ENCODE data around the gene HPCAL1. TPM values are rescaled to one million over a fixed set of nuclear protein-coding genes. Genes with fewer than 3 reads are reported as not detected.

HPCAL1 gene
- total and polyA plus RNA-seq, 3 donors from 2014 or later = 99.5 to 263 (median 215) TPM

DNA sequence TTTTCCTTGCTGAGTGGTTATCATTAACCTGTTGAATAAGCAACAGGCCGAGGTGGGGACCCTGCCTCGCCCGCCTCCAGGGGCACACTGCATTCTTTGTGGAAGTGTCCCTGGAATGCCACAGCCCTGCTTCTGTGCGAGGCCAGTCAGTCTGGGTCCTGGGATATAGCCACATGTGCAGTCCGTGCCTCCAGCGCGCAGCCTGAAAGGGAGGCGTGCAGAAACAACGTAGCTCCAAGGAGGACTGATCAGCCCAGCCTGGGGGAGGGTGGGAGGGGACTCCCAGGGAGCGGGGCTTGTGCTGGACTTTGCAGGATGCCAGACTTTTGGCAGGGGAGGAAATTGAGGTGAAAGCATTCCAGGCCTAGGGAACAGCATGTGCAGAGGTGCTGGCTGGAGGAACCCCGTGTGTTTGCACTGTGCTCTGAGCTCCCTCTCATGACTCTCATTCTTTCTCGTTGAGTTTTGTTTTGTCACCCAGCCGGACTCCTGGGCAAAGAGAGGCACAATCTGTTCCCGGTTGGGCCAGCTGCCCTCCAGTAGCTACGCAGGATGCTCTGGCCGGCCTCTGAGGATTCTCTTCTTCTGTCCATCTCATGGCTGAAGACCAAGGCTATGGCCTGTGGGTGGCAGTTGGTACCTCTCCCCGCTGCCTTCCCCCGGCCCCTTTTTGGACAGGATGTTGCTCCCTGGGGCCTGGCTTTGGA is 39.7 kb downstream of the HPCAL1 start:
- H3K9me3 ChIP-seq = no peaks in the 10 kb centered on the region
- H3K4me3 ChIP-seq = no peak overlapping the region
- WGBS, 2 donors = 44 to 58% methylated on average over 7 to 18 of the region's 18 CpGs
- no peaks in the 10 kb centered on the region for H3K27me3 ChIP-seq
- H3K36me3 ChIP-seq (ENCODE audit: low read depth, missing control alignments) = no peaks in the 10 kb centered on the region
- TF ChIP-seq POLR2A (IDR thresholded peaks at IDR 0.05) = no peak
- TF ChIP-seq, protein P1, sequence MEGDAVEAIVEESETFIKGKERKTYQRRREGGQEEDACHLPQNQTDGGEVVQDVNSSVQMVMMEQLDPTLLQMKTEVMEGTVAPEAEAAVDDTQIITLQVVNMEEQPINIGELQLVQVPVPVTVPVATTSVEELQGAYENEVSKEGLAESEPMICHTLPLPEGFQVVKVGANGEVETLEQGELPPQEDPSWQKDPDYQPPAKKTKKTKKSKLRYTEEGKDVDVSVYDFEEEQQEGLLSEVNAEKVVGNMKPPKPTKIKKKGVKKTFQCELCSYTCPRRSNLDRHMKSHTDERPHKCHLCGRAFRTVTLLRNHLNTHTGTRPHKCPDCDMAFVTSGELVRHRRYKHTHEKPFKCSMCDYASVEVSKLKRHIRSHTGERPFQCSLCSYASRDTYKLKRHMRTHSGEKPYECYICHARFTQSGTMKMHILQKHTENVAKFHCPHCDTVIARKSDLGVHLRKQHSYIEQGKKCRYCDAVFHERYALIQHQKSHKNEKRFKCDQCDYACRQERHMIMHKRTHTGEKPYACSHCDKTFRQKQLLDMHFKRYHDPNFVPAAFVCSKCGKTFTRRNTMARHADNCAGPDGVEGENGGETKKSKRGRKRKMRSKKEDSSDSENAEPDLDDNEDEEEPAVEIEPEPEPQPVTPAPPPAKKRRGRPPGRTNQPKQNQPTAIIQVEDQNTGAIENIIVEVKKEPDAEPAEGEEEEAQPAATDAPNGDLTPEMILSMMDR (IDR thresholded peaks at IDR 0.05) = no peak
- intact Hi-C loops (cut with DNase I; ENCODE audit: low total_unique reads) = no loop called here
- peaks cover 26% of the 10 kb centered on the region for H3K4me1 ChIP-seq
- H3K27ac ChIP-seq = peak overlapping the region; percentile 44 to 78
- DNase-seq = peak; percentile 70

DNA sequence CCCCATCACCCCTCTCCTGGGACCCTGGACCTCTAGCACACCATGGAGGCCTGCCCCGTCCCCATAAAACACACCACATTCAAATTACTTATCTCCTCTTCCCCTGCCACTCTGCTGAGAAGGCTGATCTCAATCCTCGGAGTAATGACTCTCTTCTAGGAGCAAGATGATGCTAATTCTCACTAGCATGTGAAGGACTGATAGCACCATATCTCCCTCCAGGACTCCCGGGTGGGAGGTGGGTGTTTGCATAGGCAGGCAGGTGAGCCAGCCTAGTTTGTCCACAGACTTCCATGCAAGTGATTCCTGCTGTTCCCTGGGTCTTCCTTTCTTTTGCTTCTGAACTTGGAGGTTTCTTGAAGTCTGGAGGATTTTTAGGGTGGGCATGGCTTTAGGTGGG is 40.5 kb downstream of the HPCAL1 start:
- intact Hi-C loops (cut with DNase I; ENCODE audit: low total_unique reads) = no loop called here
- 79 to 87% methylated on average over 3 of the region's 3 CpGs for WGBS, 2 donors
- Histone ChIP-seq H3K27me3 (no peaks in the 10 kb centered on the region), H3K4me3 (no peak overlapping the region), H3K36me3 (ENCODE audit: low read depth, missing control alignments) (no peaks in the 10 kb centered on the region), H3K9me3 (no peaks in the 10 kb centered on the region), H3K27ac (peak overlapping the region; percentile 44 to 78), H3K4me1 (peaks cover 26% of the 10 kb centered on the region)
- TF ChIP-seq POLR2A (IDR thresholded peaks at IDR 0.05) = no peak
- TF ChIP-seq, protein P1 (IDR thresholded peaks at IDR 0.05) = no peak
- no peak for DNase-seq

DNA sequence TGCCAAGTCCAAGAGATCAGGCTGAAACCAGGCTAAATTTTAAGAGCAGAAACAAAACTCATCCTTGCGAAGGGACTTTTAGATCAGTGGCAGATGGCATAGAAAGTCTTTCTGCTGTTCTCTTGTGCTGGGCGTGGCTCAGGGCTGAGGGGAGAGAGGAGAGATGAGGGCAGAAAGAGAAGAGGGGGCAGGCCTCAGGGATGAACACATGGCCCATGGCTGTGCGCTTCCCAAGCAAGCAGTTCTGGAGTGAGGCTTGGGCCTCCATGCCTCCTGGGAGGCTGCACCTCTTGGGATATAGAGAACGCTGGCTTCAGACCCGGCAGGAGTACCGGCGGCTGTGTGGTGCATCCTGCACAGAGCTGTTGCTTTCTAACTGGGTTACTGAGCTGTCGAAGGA is 41.0 kb downstream of the HPCAL1 start:
- H3K4me1 ChIP-seq = peaks cover 26% of the 10 kb centered on the region
- no peaks in the 10 kb centered on the region for H3K27me3 ChIP-seq
- peak overlapping the region in 1 of 2 donors; percentile 56 for H3K27ac ChIP-seq
- no peak overlapping the region for H3K4me3 ChIP-seq
- H3K9me3 ChIP-seq = no peaks in the 10 kb centered on the region
- TF ChIP-seq, protein P1 (IDR thresholded peaks at IDR 0.05) = no peak
- TF ChIP-seq POLR2A (IDR thresholded peaks at IDR 0.05) = no peak
- DNase-seq = no peak
- H3K36me3 ChIP-seq (ENCODE audit: low read depth, missing control alignments) = no peaks in the 10 kb centered on the region
- WGBS, 2 donors = 83 to 93% methylated on average over 8 of the region's 8 CpGs
- intact Hi-C loops (cut with DNase I; ENCODE audit: low total_unique reads) = no loop called here

GRCh38 chr2:10344105-10345066 is 41.7 kb downstream of the HPCAL1 start:
- intact Hi-C loops (cut with DNase I; ENCODE audit: low total_unique reads) = no loop called here
- Histone ChIP-seq H3K4me1 (peaks cover 26% of the 10 kb centered on the region), H3K27me3 (no peaks in the 10 kb centered on the region), H3K36me3 (ENCODE audit: low read depth, missing control alignments) (no peaks in the 10 kb centered on the region), H3K4me3 (no peak overlapping the region), H3K9me3 (no peaks in the 10 kb centered on the region), H3K27ac (peak overlapping the region in 1 of 2 donors; percentile 56)
- DNase-seq = no peak
- WGBS, 2 donors = 74 to 83% methylated on average over 13 to 19 of the region's 19 CpGs
- TF ChIP-seq POLR2A (IDR thresholded peaks at IDR 0.05) = no peak
- TF ChIP-seq, protein P1 (IDR thresholded peaks at IDR 0.05) = no peak

Measured in testis (tissue), 3 donors.